ENCODE data around the gene PHOX2A.

The PHOX2A gene

DNA sequence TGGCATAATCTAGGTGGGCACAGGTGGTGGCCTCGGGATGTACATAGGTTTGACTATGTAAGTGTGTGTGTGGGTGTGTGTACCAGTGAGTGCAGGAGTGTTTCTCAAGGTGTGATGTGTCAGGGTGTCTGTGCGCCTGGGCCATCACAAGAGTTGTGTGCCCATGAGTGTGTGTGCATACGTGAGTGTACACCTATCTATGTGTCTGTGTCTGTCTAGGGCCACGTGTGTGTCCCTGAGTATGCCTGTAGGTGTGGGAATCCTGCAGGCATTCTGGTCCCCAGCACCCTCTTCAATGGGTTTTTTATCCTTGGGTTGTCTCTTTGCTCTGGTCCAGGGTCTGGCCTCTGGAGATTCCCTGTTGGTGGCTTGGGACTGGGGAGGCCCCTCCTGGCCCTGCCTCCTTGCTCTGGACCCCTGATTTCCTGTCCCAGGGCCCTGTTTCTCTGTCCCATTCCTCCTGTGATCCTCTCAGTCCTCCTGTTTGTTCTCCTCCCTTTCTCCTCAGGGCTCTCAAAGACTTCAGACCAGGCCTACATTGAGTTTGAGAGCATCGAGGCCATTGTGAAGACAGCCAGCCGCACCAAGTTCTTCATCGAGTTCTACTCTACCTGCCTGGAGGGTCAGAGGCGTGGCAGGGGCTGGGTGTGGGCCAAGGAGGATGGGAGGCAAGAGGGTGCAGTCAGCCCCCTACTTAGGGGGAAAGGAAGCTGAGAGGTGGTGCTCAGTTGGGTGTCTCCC, 10.0 kb downstream of the PHOX2A start:
- no peaks in the 10 kb centered on the region for H3K9me3 ChIP-seq (ENCODE audit: insufficient read depth, low read length)
- TF ChIP-seq EZH2phosphoT487 (conservative IDR thresholded peaks at IDR 0.05; ENCODE audit: low read length) (no peak), CTCF (IDR thresholded peaks at IDR 0.05; ENCODE audit: insufficient read depth, low read length, poor library complexity, severe bottlenecking) (no peak)
- H3K36me3 ChIP-seq (ENCODE audit: low read length): peaks cover 4% of the 10 kb centered on the region; the same call in 1 of the 2 replicates
- H3K9ac ChIP-seq (ENCODE audit: low read length): no peak overlapping the region
- H3K4me2 ChIP-seq (ENCODE audit: low read depth, low read length, poor library complexity, severe bottlenecking): no peak overlapping the region
- no peak overlapping the region for H3K4me3 ChIP-seq (ENCODE audit: insufficient read depth, low read length, poor library complexity, severe bottlenecking)
- H2AFZ ChIP-seq (ENCODE audit: low read depth, low read length, severe bottlenecking): no peak overlapping the region
- no peaks in the 10 kb centered on the region for H3K27me3 ChIP-seq (ENCODE audit: low read length)
- peaks cover 6% of the 10 kb centered on the region for H3F3A ChIP-seq (ENCODE audit: insufficient read depth)
- no peak overlapping the region for H3K27ac ChIP-seq (ENCODE audit: low read depth, low read length)
- H4K20me1 ChIP-seq (ENCODE audit: low read depth, low read length): no peaks in the 10 kb centered on the region
- H3K9me2 ChIP-seq (replicated peaks; ENCODE audit: insufficient read depth, low read length): no peaks in the 10 kb centered on the region
- no peaks in the 10 kb centered on the region for H3K79me2 ChIP-seq (ENCODE audit: insufficient read depth, low read length)

- Histone ChIP-seq H3K9ac (ENCODE audit: low read length) (no peak overlapping the region), H3F3A (ENCODE audit: insufficient read depth) (peaks cover 6% of the 10 kb centered on the region), H3K79me2 (ENCODE audit: insufficient read depth, low read length) (no peaks in the 10 kb centered on the region), H3K4me2 (ENCODE audit: low read depth, low read length, poor library complexity, severe bottlenecking) (no peak overlapping the region), H3K36me3 (ENCODE audit: low read length) (no peaks in the 10 kb centered on the region; the same call in 1 of the 2 replicates), H3K27ac (ENCODE audit: low read depth, low read length) (no peak overlapping the region), H3K27me3 (ENCODE audit: low read length) (no peaks in the 10 kb centered on the region), H3K9me2 (replicated peaks; ENCODE audit: insufficient read depth, low read length) (no peaks in the 10 kb centered on the region), H3K4me3 (ENCODE audit: insufficient read depth, low read length, poor library complexity, severe bottlenecking) (no peak overlapping the region), H2AFZ (ENCODE audit: low read depth, low read length, severe bottlenecking) (no peak overlapping the region), H3K9me3 (ENCODE audit: insufficient read depth, low read length) (no peaks in the 10 kb centered on the region), H4K20me1 (ENCODE audit: low read depth, low read length) (no peaks in the 10 kb centered on the region)
- TF ChIP-seq CTCF (IDR thresholded peaks at IDR 0.05; ENCODE audit: insufficient read depth, low read length, poor library complexity, severe bottlenecking): no peak
- no peak for TF ChIP-seq EZH2phosphoT487 (conservative IDR thresholded peaks at IDR 0.05; ENCODE audit: low read length)
Observed at GRCh38 chr11:72233056-72233772, 10.8 kb downstream of the PHOX2A start.

GRCh38 chr11:72232260-72233055, 11.5 kb downstream of the PHOX2A start:
- no peak overlapping the region for H2AFZ ChIP-seq (ENCODE audit: low read depth, low read length, severe bottlenecking)
- H3K79me2 ChIP-seq (ENCODE audit: insufficient read depth, low read length): no peaks in the 10 kb centered on the region
- no peak overlapping the region for H3K27ac ChIP-seq (ENCODE audit: low read depth, low read length)
- peaks cover 6% of the 10 kb centered on the region for H3F3A ChIP-seq (ENCODE audit: insufficient read depth)
- H3K27me3 ChIP-seq (ENCODE audit: low read length): no peaks in the 10 kb centered on the region
- no peaks in the 10 kb centered on the region for H4K20me1 ChIP-seq (ENCODE audit: low read depth, low read length)
- no peak overlapping the region for H3K4me2 ChIP-seq (ENCODE audit: low read depth, low read length, poor library complexity, severe bottlenecking)
- H3K4me3 ChIP-seq (ENCODE audit: insufficient read depth, low read length, poor library complexity, severe bottlenecking): no peak overlapping the region
- no peak overlapping the region for H3K9ac ChIP-seq (ENCODE audit: low read length)
- no peaks in the 10 kb centered on the region for H3K9me2 ChIP-seq (replicated peaks; ENCODE audit: insufficient read depth, low read length)
- no peaks in the 10 kb centered on the region for H3K36me3 ChIP-seq (ENCODE audit: low read length)
- no peaks in the 10 kb centered on the region for H3K9me3 ChIP-seq (ENCODE audit: insufficient read depth, low read length)
- TF ChIP-seq CTCF (IDR thresholded peaks at IDR 0.05; ENCODE audit: insufficient read depth, low read length, poor library complexity, severe bottlenecking) (no peak), EZH2phosphoT487 (conservative IDR thresholded peaks at IDR 0.05; ENCODE audit: low read length) (no peak)

All from SU-DHL-6 (cell line).